ENCODE data around the gene PPCDC.

Gene PPCDC

GRCh38 chr15:75052972-75053747 lies 29.8 kb downstream of the PPCDC start:
- Histone ChIP-seq H4K5ac (ENCODE audit: low read length) (no peak overlapping the region), H3K79me1 (ENCODE audit: low read length) (no peaks in the 10 kb centered on the region), H3K36me3 (ENCODE audit: control insufficient read depth, insufficient read depth, low read length) (peaks cover 1% of the 10 kb centered on the region), H3K4me2 (ENCODE audit: low read length) (no peak overlapping the region), H4K8ac (ENCODE audit: low read depth, low read length) (no peak overlapping the region), H3K27me3 (ENCODE audit: insufficient read depth, low read length, poor library complexity) (no peaks in the 10 kb centered on the region), H3K4me1 (ENCODE audit: control insufficient read depth, low read depth, low read length) (peaks cover 1% of the 10 kb centered on the region), H3K9ac (ENCODE audit: low read length) (no peak overlapping the region), H2BK15ac (replicated peaks; ENCODE audit: low read depth) (no peak overlapping the region), H3K79me2 (ENCODE audit: control insufficient read depth, insufficient read depth, low read length) (no peaks in the 10 kb centered on the region), H2BK5ac (ENCODE audit: low read length) (no peak overlapping the region), H3K4me3 (ENCODE audit: low read length) (no peak overlapping the region), H3K23ac (ENCODE audit: low read length) (no peak overlapping the region), H3K4ac (ENCODE audit: low read depth, low read length) (no peak overlapping the region), H3K56ac (ENCODE audit: low read length) (no peak overlapping the region), H3K27ac (ENCODE audit: low read depth, low read length) (no peak overlapping the region), H2BK120ac (ENCODE audit: low read depth, low read length) (no peak overlapping the region), H2AK5ac (ENCODE audit: low read length) (no peak overlapping the region), H3K18ac (ENCODE audit: low read length) (no peak overlapping the region)
- WGBS (ENCODE audit: extremely low coverage, insufficient coverage, low lambda C conversion rate), result no CpG with 5 or more reads among the region's 5 CpGs
- no peak for DNase-seq

GRCh38 chr15:75053748-75054125 lies 30.3 kb downstream of the PPCDC start:
- H3K56ac ChIP-seq (ENCODE audit: low read length), result no peak overlapping the region
- no peak overlapping the region for H3K27ac ChIP-seq (ENCODE audit: low read depth, low read length)
- H4K5ac ChIP-seq (ENCODE audit: low read length), result no peak overlapping the region
- no peak overlapping the region for H2BK120ac ChIP-seq (ENCODE audit: low read depth, low read length)
- no peaks in the 10 kb centered on the region for H3K79me2 ChIP-seq (ENCODE audit: control insufficient read depth, insufficient read depth, low read length)
- H3K23ac ChIP-seq (ENCODE audit: low read length), result no peak overlapping the region
- no peak overlapping the region for H2BK15ac ChIP-seq (replicated peaks; ENCODE audit: low read depth)
- H3K4me1 ChIP-seq (ENCODE audit: control insufficient read depth, low read depth, low read length), result peaks cover 7% of the 10 kb centered on the region
- H2AK5ac ChIP-seq (ENCODE audit: low read length), result no peak overlapping the region
- no peak overlapping the region for H3K18ac ChIP-seq (ENCODE audit: low read length)
- H3K36me3 ChIP-seq (ENCODE audit: control insufficient read depth, insufficient read depth, low read length), result peaks cover 1% of the 10 kb centered on the region
- no peaks in the 10 kb centered on the region for H3K27me3 ChIP-seq (ENCODE audit: insufficient read depth, low read length, poor library complexity)
- no peak overlapping the region for H3K4me3 ChIP-seq (ENCODE audit: low read length)
- no peak overlapping the region for H4K8ac ChIP-seq (ENCODE audit: low read depth, low read length)
- H3K4me2 ChIP-seq (ENCODE audit: low read length), result no peak overlapping the region
- no peak overlapping the region for H2BK5ac ChIP-seq (ENCODE audit: low read length)
- WGBS (ENCODE audit: extremely low coverage, insufficient coverage, low lambda C conversion rate), result no CpG with 5 or more reads among the region's 7 CpGs
- no peak overlapping the region for H3K9ac ChIP-seq (ENCODE audit: low read length)
- no peaks in the 10 kb centered on the region for H3K79me1 ChIP-seq (ENCODE audit: low read length)
- DNase-seq, result no peak
- H3K4ac ChIP-seq (ENCODE audit: low read depth, low read length), result no peak overlapping the region

GRCh38 chr15:75054172-75054897 lies 30.9 kb downstream of the PPCDC start:
- H3K23ac ChIP-seq (ENCODE audit: low read length), result no peak overlapping the region
- H3K79me2 ChIP-seq (ENCODE audit: control insufficient read depth, insufficient read depth, low read length), result no peaks in the 10 kb centered on the region
- H3K9ac ChIP-seq (ENCODE audit: low read length), result no peak overlapping the region
- H3K4me3 ChIP-seq (ENCODE audit: low read length), result no peak overlapping the region
- H3K4ac ChIP-seq (ENCODE audit: low read depth, low read length), result no peak overlapping the region
- no peak overlapping the region for H3K18ac ChIP-seq (ENCODE audit: low read length)
- no peaks in the 10 kb centered on the region for H3K27me3 ChIP-seq (ENCODE audit: insufficient read depth, low read length, poor library complexity)
- H3K27ac ChIP-seq (ENCODE audit: low read depth, low read length), result no peak overlapping the region
- no peak overlapping the region for H2BK5ac ChIP-seq (ENCODE audit: low read length)
- WGBS (ENCODE audit: extremely low coverage, insufficient coverage, low lambda C conversion rate), result no CpG with 5 or more reads among the region's 3 CpGs
- H3K56ac ChIP-seq (ENCODE audit: low read length), result no peak overlapping the region
- no peak overlapping the region for H4K8ac ChIP-seq (ENCODE audit: low read depth, low read length)
- H3K79me1 ChIP-seq (ENCODE audit: low read length), result no peaks in the 10 kb centered on the region
- no peak overlapping the region for H2BK120ac ChIP-seq (ENCODE audit: low read depth, low read length)
- no peak overlapping the region for H4K5ac ChIP-seq (ENCODE audit: low read length)
- H2AK5ac ChIP-seq (ENCODE audit: low read length), result no peak overlapping the region
- no peak for DNase-seq
- H2BK15ac ChIP-seq (replicated peaks; ENCODE audit: low read depth), result no peak overlapping the region
- no peak overlapping the region for H3K4me2 ChIP-seq (ENCODE audit: low read length)
- H3K36me3 ChIP-seq (ENCODE audit: control insufficient read depth, insufficient read depth, low read length), result peaks cover 1% of the 10 kb centered on the region
- H3K4me1 ChIP-seq (ENCODE audit: control insufficient read depth, low read depth, low read length), result peaks cover 7% of the 10 kb centered on the region

- Histone ChIP-seq H3K18ac (ENCODE audit: low read length) (no peak overlapping the region), H3K4me1 (ENCODE audit: control insufficient read depth, low read depth, low read length) (peaks cover 7% of the 10 kb centered on the region), H2BK15ac (replicated peaks; ENCODE audit: low read depth) (no peak overlapping the region), H3K9ac (ENCODE audit: low read length) (no peak overlapping the region), H2BK5ac (ENCODE audit: low read length) (no peak overlapping the region), H3K36me3 (ENCODE audit: control insufficient read depth, insufficient read depth, low read length) (no peaks in the 10 kb centered on the region), H3K23ac (ENCODE audit: low read length) (no peak overlapping the region), H4K5ac (ENCODE audit: low read length) (no peak overlapping the region), H3K27me3 (ENCODE audit: insufficient read depth, low read length, poor library complexity) (no peaks in the 10 kb centered on the region), H3K79me2 (ENCODE audit: control insufficient read depth, insufficient read depth, low read length) (no peaks in the 10 kb centered on the region), H3K56ac (ENCODE audit: low read length) (no peak overlapping the region), H2BK120ac (ENCODE audit: low read depth, low read length) (no peak overlapping the region), H2AK5ac (ENCODE audit: low read length) (no peak overlapping the region), H3K79me1 (ENCODE audit: low read length) (no peaks in the 10 kb centered on the region), H3K4ac (ENCODE audit: low read depth, low read length) (no peak overlapping the region), H3K27ac (ENCODE audit: low read depth, low read length) (no peak overlapping the region), H3K4me2 (ENCODE audit: low read length) (no peak overlapping the region), H4K8ac (ENCODE audit: low read depth, low read length) (no peak overlapping the region), H3K4me3 (ENCODE audit: low read length) (no peak overlapping the region)
- DNase-seq, result no peak
- no CpG with 5 or more reads among the region's 7 CpGs for WGBS (ENCODE audit: extremely low coverage, insufficient coverage, low lambda C conversion rate)
Measured at GRCh38 chr15:75056036-75056435, 32.6 kb downstream of the PPCDC start.

- no peak overlapping the region for H3K27ac ChIP-seq (ENCODE audit: low read depth, low read length)
- no peaks in the 10 kb centered on the region for H3K79me1 ChIP-seq (ENCODE audit: low read length)
- H3K4me1 ChIP-seq (ENCODE audit: control insufficient read depth, low read depth, low read length), result peaks cover 7% of the 10 kb centered on the region
- H3K23ac ChIP-seq (ENCODE audit: low read length), result no peak overlapping the region
- H2BK15ac ChIP-seq (replicated peaks; ENCODE audit: low read depth), result no peak overlapping the region
- no peak overlapping the region for H2BK5ac ChIP-seq (ENCODE audit: low read length)
- H3K36me3 ChIP-seq (ENCODE audit: control insufficient read depth, insufficient read depth, low read length), result no peaks in the 10 kb centered on the region
- H2BK120ac ChIP-seq (ENCODE audit: low read depth, low read length), result no peak overlapping the region
- H4K8ac ChIP-seq (ENCODE audit: low read depth, low read length), result no peak overlapping the region
- H3K56ac ChIP-seq (ENCODE audit: low read length), result no peak overlapping the region
- H3K4me3 ChIP-seq (ENCODE audit: low read length), result no peak overlapping the region
- no peak overlapping the region for H4K5ac ChIP-seq (ENCODE audit: low read length)
- H3K4ac ChIP-seq (ENCODE audit: low read depth, low read length), result no peak overlapping the region
- H3K79me2 ChIP-seq (ENCODE audit: control insufficient read depth, insufficient read depth, low read length), result no peaks in the 10 kb centered on the region
- peak overlapping the region; percentile 45 for H2AK5ac ChIP-seq (ENCODE audit: low read length)
- WGBS (ENCODE audit: extremely low coverage, insufficient coverage, low lambda C conversion rate), result no CpG with 5 or more reads among the region's 4 CpGs
- no peak overlapping the region for H3K18ac ChIP-seq (ENCODE audit: low read length)
- H3K4me2 ChIP-seq (ENCODE audit: low read length), result no peak overlapping the region
- DNase-seq, result peak; percentile 96
- no peaks in the 10 kb centered on the region for H3K27me3 ChIP-seq (ENCODE audit: insufficient read depth, low read length, poor library complexity)
- peak overlapping the region; percentile 13 for H3K9ac ChIP-seq (ENCODE audit: low read length)
Measured at GRCh38 chr15:75058127-75058905, 34.9 kb downstream of the PPCDC start.

Measured in mesendoderm (in vitro differentiated cells).